Sigmoid colon (tissue), 7 donors: Measurements from ENCODE around the gene DRAXIN. TPM values are rescaled to one million over a fixed set of nuclear protein-coding genes. Genes with fewer than 3 reads are reported as not detected.

ENCODE experiments used
- DNase-seq: peaks from one replicate; pipeline ENCODE4 v3.0.0-alpha.2; 2019
- H3K27ac ChIP-seq, 4 donors: fragments of 200-600 bp; sonication (generic); one replicate each; pipeline ENCODE4 v1.5.1; 2016 to 2019; ENCODE audit warnings: mild to moderate bottlenecking in 1 of 4
- H3K27me3 ChIP-seq, 3 donors: fragments of 200-600 bp; sonication (generic); one replicate each; pipeline ENCODE4 v1.5.1; 2019; ENCODE audit warnings: mild to moderate bottlenecking in 1 of 3
- H3K36me3 ChIP-seq, 4 donors: fragments of 200-600 bp; sonication (generic); one replicate each; pipeline ENCODE4 v1.5.1; 2016 to 2019
- H3K4me1 ChIP-seq, 4 donors: fragments of 200-600 bp; sonication (generic); one replicate each; pipeline ENCODE4 v1.5.1; 2017 to 2019
- H3K4me3 ChIP-seq, 4 donors: fragments of 200-600 bp; sonication (generic); one replicate each; pipeline ENCODE4 v1.5.1; 2017 to 2019; ENCODE audit warnings: mild to moderate bottlenecking in 2 of 4, moderate library complexity in 1 of 4
- H3K9me3 ChIP-seq, 4 donors: fragments of 200-600 bp in 3 of 4; sonication (generic) in 3 of 4; one replicate each; pipeline versions ENCODE4 v1.5.1 to v1.6.1; 2013 to 2019
- CTCF ChIP-seq, 4 experiments: fragments of 450-650 bp in 3 of 4; fragments of 200-600 bp in 1 of 4; IDR thresholded peaks; one replicate each; pipeline ENCODE4 v1.5.1; 2016 to 2019; ENCODE audit warnings: antibody characterized with exemption in 4 of 4, mild to moderate bottlenecking in 3 of 4, moderate library complexity in 2 of 4
- EP300 ChIP-seq, 4 donors: sonication (generic); formaldehyde crosslinking; IDR thresholded peaks; one replicate each; pipeline ENCODE4 v1.6.1; 2017; ENCODE audit warnings: antibody characterized with exemption in 4 of 4
- POLR2A ChIP-seq, 2 donors: fragments of 450-650 bp; IDR thresholded peaks; one replicate each; pipeline ENCODE4 v1.6.1; 2016; ENCODE audit warnings: antibody characterized with exemption in 2 of 2, mild to moderate bottlenecking in 2 of 2, moderate library complexity in 2 of 2
- POLR2AphosphoS5 ChIP-seq, 4 donors: sonication (generic); formaldehyde crosslinking; IDR thresholded peaks; one replicate each; pipeline ENCODE4 v1.6.1; 2017; ENCODE audit warnings: antibody characterized with exemption in 4 of 4
- whole genome bisulfite sequencing, 2 donors: extraction: QIAGEN DNeasy Blood & Tissue Kit; methylation state at CpG; one replicate each; pipeline ENCODE4 v1.1.7; 2013; 5-methylcytosine and 5-hydroxymethylcytosine counted together
- intact Hi-C: fragments of 100-400 bp; cut with DNase I; formaldehyde crosslinking; loops from one replicate; pipeline ENCODE4 v1.15.1; 2023
- polyA plus RNA-seq, 3 donors: library from polyadenylated mRNA; stranded (reverse); fragments of 200-250 nt; gene quantifications; one replicate each; pipeline ENCODE4 v1.2.3, GENCODE V29; 2013
- total RNA-seq, 4 donors: library from RNA; depleted of rRNA; stranded (reverse); fragments of >200 nt; gene quantifications; one replicate each; pipeline ENCODE4 v1.1.0, GENCODE V29; 2016
- donor health status: healthy with polysubstance abuse.
- donor health status: Bipolar disorder and iron deficiency.
- donor health status: healthy.

DRAXIN gene
- total and polyA plus RNA-seq, 7 donors, result 0.13 to 0.36 (median 0.28) TPM; not detected in 4

- peaks cover 0 to 35% (median 2%) of the 10 kb centered on the region in 4 donors for H3K36me3 ChIP-seq
- no peaks in the 10 kb centered on the region for H3K9me3 ChIP-seq
- TF ChIP-seq POLR2A (IDR thresholded peaks at IDR 0.05) (no peak), CTCF (IDR thresholded peaks at IDR 0.05) (no peak), POLR2AphosphoS5 (IDR thresholded peaks at IDR 0.05) (no peak), EP300 (IDR thresholded peaks at IDR 0.05) (no peak)
- WGBS, 2 donors, result 59 to 70% methylated on average over 17 of the region's 17 CpGs
- intact Hi-C loops, result no loop called here
- H3K4me1 ChIP-seq, result no peaks in the 10 kb centered on the region
- no peak overlapping the region for H3K27ac ChIP-seq
- peaks cover 0 to 3% (median 0%) of the 10 kb centered on the region in 3 donors for H3K27me3 ChIP-seq
- DNase-seq, result no peak
- no peak overlapping the region for H3K4me3 ChIP-seq
Measured at GRCh38 chr1:11752359-11753088, 61.0 kb downstream of the DRAXIN start.

- H3K4me1 ChIP-seq, result no peaks in the 10 kb centered on the region
- intact Hi-C loops, result no loop called here
- H3K36me3 ChIP-seq, result peaks cover 0 to 23% (median 2%) of the 10 kb centered on the region in 4 donors
- no peak for TF ChIP-seq POLR2A (IDR thresholded peaks at IDR 0.05)
- TF ChIP-seq CTCF (IDR thresholded peaks at IDR 0.05), result no peak
- TF ChIP-seq EP300 (IDR thresholded peaks at IDR 0.05), result no peak
- TF ChIP-seq POLR2AphosphoS5 (IDR thresholded peaks at IDR 0.05), result no peak
- H3K9me3 ChIP-seq, result no peaks in the 10 kb centered on the region
- DNase-seq, result no peak
- no peak overlapping the region for H3K4me3 ChIP-seq
- WGBS, 2 donors, result 64 to 75% methylated on average over 7 of the region's 7 CpGs
- H3K27ac ChIP-seq, result no peak overlapping the region
- peaks cover 0 to 6% (median 0%) of the 10 kb centered on the region in 3 donors for H3K27me3 ChIP-seq
Measured at GRCh38 chr1:11753555-11754208, 62.2 kb downstream of the DRAXIN start.

- H3K4me1 ChIP-seq, result peaks cover 0 to 4% (median 1%) of the 10 kb centered on the region in 4 donors
- H3K4me3 ChIP-seq, result no peak overlapping the region
- peaks cover 8 to 34% (median 11%) of the 10 kb centered on the region in 3 donors for H3K27me3 ChIP-seq
- no peak for DNase-seq
- intact Hi-C loops, result no loop called here
- 89 to 93% methylated on average over 1 of the region's 1 CpG for WGBS, 2 donors
- no peak for TF ChIP-seq EP300 (IDR thresholded peaks at IDR 0.05)
- TF ChIP-seq POLR2A (IDR thresholded peaks at IDR 0.05), result no peak
- no peak for TF ChIP-seq CTCF (IDR thresholded peaks at IDR 0.05)
- TF ChIP-seq POLR2AphosphoS5 (IDR thresholded peaks at IDR 0.05), result no peak
- no peaks in the 10 kb centered on the region for H3K9me3 ChIP-seq
- H3K27ac ChIP-seq, result no peak overlapping the region
- no peaks in the 10 kb centered on the region for H3K36me3 ChIP-seq
Measured at GRCh38 chr1:11757047-11757446, 65.5 kb downstream of the DRAXIN start.

GRCh38 chr1:11759791-11760190, 68.3 kb downstream of the DRAXIN start:
- H3K27me3 ChIP-seq, result peaks cover 15 to 46% (median 16%) of the 10 kb centered on the region in 3 donors
- no peak for TF ChIP-seq POLR2AphosphoS5 (IDR thresholded peaks at IDR 0.05)
- no peak for TF ChIP-seq POLR2A (IDR thresholded peaks at IDR 0.05)
- no peak for TF ChIP-seq CTCF (IDR thresholded peaks at IDR 0.05)
- TF ChIP-seq EP300 (IDR thresholded peaks at IDR 0.05), result no peak
- WGBS, 2 donors, result 91 to 94% methylated on average over 4 of the region's 4 CpGs
- DNase-seq, result no peak
- peaks cover 0 to 6% (median 3%) of the 10 kb centered on the region in 4 donors for H3K4me1 ChIP-seq
- intact Hi-C loops, result no loop called here
- no peak overlapping the region for H3K27ac ChIP-seq
- no peaks in the 10 kb centered on the region for H3K9me3 ChIP-seq
- H3K4me3 ChIP-seq, result no peak overlapping the region
- no peaks in the 10 kb centered on the region for H3K36me3 ChIP-seq
